GM12878 (cell line): Measurements from ENCODE around the gene C19orf47. TPM values are rescaled to one million over a fixed set of nuclear protein-coding genes. Genes with fewer than 3 reads are reported as not detected.

Source experiments
- ATAC-seq: fragments of 200-7000 bp; cut with Tn5 transposase; 3 replicates; pipeline ENCODE4 v1.9.1; 2020; ENCODE audit warnings: mild to moderate bottlenecking, moderate library complexity
- BruUV-seq: library from RNA; stranded (reverse); fragments of 400-500 nt; replicated peaks from 2 replicates; lab custom pipeline; 2021; lab: Mats Ljungman, UMichigan
- CTCF ChIA-PET: fragments of 300-600 bp; sonication (Branson Sonifier 250); formaldehyde crosslinking; extraction: SDS; loops from one replicate; lab custom pipeline; 2021; ENCODE audit warnings: inconsistent platforms; lab: Yijun Ruan, JAX
- POLR2A ChIA-PET: fragments of 350-600 bp; formaldehyde crosslinking; extraction: SDS; loops from one replicate; lab custom pipeline; 2021; ENCODE audit warnings: inconsistent platforms; lab: Charles Lee
- RAD21 ChIA-PET: fragments of 300-600 bp; sonication (Branson Sonifier 250); formaldehyde crosslinking; loops from one replicate; lab custom pipeline; 2023; ENCODE audit warnings: antibody characterized with exemption; ENCODE audit not compliant: unreplicated experiment; lab: Charles Lee
- SMC1A ChIA-PET: fragments of 300-600 bp; sonication (Branson Sonifier 250); formaldehyde crosslinking; loops from one replicate; lab custom pipeline; 2023; ENCODE audit not compliant: unreplicated experiment, uncharacterized antibody; lab: Charles Lee
- DNase-seq: peaks from one replicate; pipeline ENCODE4 v3.0.0-alpha.2; 2011; ENCODE audit warnings: low read depth, low spot score
- FAIRE-seq: peaks from 3 replicates; lab custom pipeline; 2011; peaks lifted over from hg19 to GRCh38; lab: Jason Lieb, UNC
- H2AFZ ChIP-seq: 2 replicates; pipeline ENCODE4 v1.6.0; 2011; ENCODE audit warnings: low read depth, low read length, control low read depth; ENCODE audit not compliant: control insufficient read depth
- H3K27ac ChIP-seq: 2 replicates; pipeline ENCODE4 v1.5.1; 2011; ENCODE audit warnings: control low read depth; ENCODE audit not compliant: control insufficient read depth, insufficient read depth
- H3K27me3 ChIP-seq, 2 experiments: replicated peaks in 1 of 2; 2 replicates each; pipeline versions ENCODE4 v1.6.0 to v1.6.1; 2011; ENCODE audit warnings: low read length in 1 of 2; ENCODE audit not compliant: control insufficient read depth in 2 of 2, insufficient read depth in 2 of 2
- H3K36me3 ChIP-seq, 2 experiments: 2 replicates each; pipeline ENCODE4 v1.5.1; 2011; ENCODE audit warnings: low read length in 1 of 2; ENCODE audit not compliant: control insufficient read depth in 2 of 2, insufficient read depth in 2 of 2
- H3K4me1 ChIP-seq: 2 replicates; pipeline ENCODE4 v1.6.1; 2011; ENCODE audit warnings: mild to moderate bottlenecking, low read length, moderate library complexity, mixed read lengths; ENCODE audit not compliant: control insufficient read depth, insufficient read depth
- H3K4me2 ChIP-seq: 2 replicates; pipeline ENCODE4 v1.6.0; 2011; ENCODE audit warnings: control low read depth; ENCODE audit not compliant: control insufficient read depth, insufficient read depth
- H3K4me3 ChIP-seq: fragments of 200-600 bp; sonication (generic); 2 replicates; pipeline ENCODE4 v1.5.1; 2016
- H3K79me2 ChIP-seq: 2 replicates; pipeline ENCODE4 v1.6.0; 2011; ENCODE audit warnings: low read length; ENCODE audit not compliant: control insufficient read depth, insufficient read depth
- H3K9ac ChIP-seq: 2 replicates; pipeline ENCODE4 v1.8.0; 2011; ENCODE audit warnings: low read length, control low read depth, mixed read lengths; ENCODE audit not compliant: control insufficient read depth, insufficient read depth
- H3K9me3 ChIP-seq: replicated peaks from 3 replicates; pipeline ENCODE4 v1.5.1; 2011; ENCODE audit warnings: mild to moderate bottlenecking, low read length; ENCODE audit not compliant: control insufficient read depth, insufficient read depth
- H4K20me1 ChIP-seq: 2 replicates; pipeline ENCODE4 v1.6.0; 2011; ENCODE audit not compliant: control insufficient read depth, insufficient read depth
- IRF5 ChIP-seq: fragments of 450-650 bp; IDR thresholded peaks from 2 replicates; pipeline ENCODE4 v1.6.1; 2017; ENCODE audit warnings: borderline replicate concordance
- NFIC ChIP-seq: IDR thresholded peaks from 2 replicates; pipeline ENCODE4 v1.6.1; 2012; ENCODE audit warnings: low read depth, mild to moderate bottlenecking, inconsistent platforms, low read length, moderate library complexity
- NFYA ChIP-seq: IDR thresholded peaks from 2 replicates; pipeline ENCODE4 v1.6.1; 2011; ENCODE audit warnings: low read depth, mild to moderate bottlenecking, low read length, improper control_type of control experiment, borderline replicate concordance
- PBX3 ChIP-seq: IDR thresholded peaks from 2 replicates; pipeline ENCODE4 v1.6.1; 2011; ENCODE audit warnings: mild to moderate bottlenecking, low read depth, low read length, moderate library complexity; ENCODE audit not compliant: insufficient replicate concordance
- RAD21 ChIP-seq: IDR thresholded peaks from 2 replicates; pipeline ENCODE4 v1.6.1; 2011; ENCODE audit warnings: mild to moderate bottlenecking, low read depth, low read length, moderate library complexity; ENCODE audit not compliant: insufficient read depth
- TAF1 ChIP-seq: IDR thresholded peaks from 2 replicates; pipeline ENCODE4 v1.6.1; 2011; ENCODE audit warnings: mild to moderate bottlenecking, low read depth, low read length, borderline replicate concordance
- ZBTB11 ChIP-seq: fragments of 450-650 bp; formaldehyde crosslinking; IDR thresholded peaks from 2 replicates; pipeline ENCODE4 v1.5.0; 2022; ENCODE audit warnings: mild to moderate bottlenecking, missing genetic modification characterization
- ZNF24 ChIP-seq: fragments of 450-650 bp; IDR thresholded peaks from 2 replicates; pipeline ENCODE4 v1.6.1; 2017; ENCODE audit warnings: antibody characterized with exemption, mild to moderate bottlenecking
- WGBS: methylation state at CpG from one replicate; pipeline ENCODE4 v1.1.6; 2016; ENCODE audit warnings: low lambda C conversion rate; ENCODE audit not compliant: insufficient replicate concordance, insufficient coverage; ENCODE audit errors: missing lambda C conversion rate; 5-methylcytosine and 5-hydroxymethylcytosine counted together
- in situ Hi-C: fragments of 300-500 bp; cut with MboI; formaldehyde crosslinking; loops from 9 replicates; pipeline ENCODE4 v1.14.3; 2018; ENCODE audit warnings: mixed read lengths
- intact Hi-C: fragments of 100-400 bp; cut with micrococcal nuclease; formaldehyde crosslinking; loops from one replicate; pipeline ENCODE4 v1.14.2; 2022; ENCODE audit not compliant: unreplicated experiment
- polyA plus RNA-seq, 11 experiments: library from polyadenylated mRNA; depleted of rRNA in 4 of 11; unstranded in 6 of 11; stranded (reverse) in 5 of 11; fragments of >200 nt; fragmentation: Nextera tagmentation in 4 of 11; fragmentation: Illumina TruSeq in 1 of 11; extraction: Ambion mirVana in 4 of 11; extraction: Trizol in 1 of 11; gene quantifications; 1 replicate in 1 of 11; 2 replicates in 10 of 11; pipeline versions ENCODE4 v1.2.1 to v1.2.3, GENCODE V29; 2011 to 2016; ENCODE audit warnings: inconsistent platforms in 2 of 11, missing spikeins in 2 of 11, low read depth in 1 of 11
- total RNA-seq, 4 experiments: library from RNA; depleted of rRNA in 3 of 4; stranded (reverse); fragments of >200 nt in 3 of 4; fragmentation: Illumina TruSeq in 1 of 4; extraction: Trizol in 1 of 4; gene quantifications; 2 replicates each; pipeline versions ENCODE4 v1.2.1 to v1.2.3, GENCODE V29; 2013 to 2021

C19orf47 gene
- total and polyA plus RNA-seq, 10 of the 15 experiments (the other 5 are each of a cell fraction or from before 2014, with no cell fraction given) = 0.11 to 29.1 (median 20.2) TPM

- SMC1A ChIA-PET = interaction anchor here (1.0 kb wide), 1 partner anchor 92 kb away, joined by 3 read pairs; no protein-coding TSS in a partner anchor
- intact Hi-C loops = no loop called here
- TF ChIP-seq NFIC = no peak
- no peak for TF ChIP-seq ZNF24
- TF ChIP-seq, all 136 proteins: peak for 0
- Histone ChIP-seq H3K9ac (peak overlapping the region; percentile 87; the same call in 1 of the 2 replicates), H4K20me1 (peaks cover 2% of the 10 kb centered on the region), H3K27me3 (no peaks in the 10 kb centered on the region), H2AFZ (no peak overlapping the region), H3K4me3 (peak overlapping the region; percentile 99; the same call in 1 of the 2 replicates), H3K4me2 (peak overlapping the region; percentile 62), H3K36me3 (peaks cover 0 to 7% of the 10 kb centered on the region in 2 experiments; a peak in 3 of 4 replicates), H3K27ac (0 out of 2 replicates have a peak overlapping the region, but pooled peaks have one; percentile 91), H3K9me3 (no peaks in the 10 kb centered on the region), H3K79me2 (peaks cover 72% of the 10 kb centered on the region), H3K4me1 (peaks cover 24% of the 10 kb centered on the region)
- RAD21 ChIA-PET = interaction anchor here (1.1 to 1.3 kb wide), 2 partner anchors 89 to 139 kb away, joined by 3 to 4 read pairs; no protein-coding TSS in a partner anchor
- no TSS peak for BruUV-seq
- DNase-seq = no peak
- POLR2A ChIA-PET = interaction anchor here (1.0 to 2.6 kb wide), 3 partner anchors 8 to 161 kb away, joined by 3 to 15 read pairs (median 3); no protein-coding TSS in a partner anchor
- 62% methylated on average over 4 of the region's 4 CpGs for WGBS
- no peak for FAIRE-seq
- no peak for ATAC-seq
- CTCF ChIA-PET = interaction anchor here (1.2 to 2.3 kb wide), 3 partner anchors 91 to 181 kb away, joined by 3 to 10 read pairs (median 6); no protein-coding TSS in a partner anchor
- in situ Hi-C loops = no loop called here
Measured at GRCh38 chr19:40282920-40283319, 65.3 kb downstream of the C19orf47 start.

DNA sequence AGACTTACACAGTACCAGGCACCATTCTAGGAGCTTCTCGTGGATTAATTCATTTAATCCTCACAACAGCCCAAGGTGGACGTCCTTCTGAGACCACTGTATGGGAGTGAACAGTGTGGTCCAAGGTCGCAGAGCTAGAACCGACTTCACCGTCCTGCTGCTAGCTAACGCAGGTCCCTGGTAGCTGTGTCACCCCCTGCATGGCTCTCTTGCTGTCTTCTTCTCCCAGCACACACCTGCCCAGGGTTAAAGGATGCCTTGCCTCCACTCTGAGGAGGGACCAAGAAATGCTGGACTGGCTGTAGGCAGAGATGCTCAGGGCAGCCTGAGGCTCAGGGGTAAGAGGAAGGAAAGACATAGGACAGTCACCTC, 66.0 kb downstream of the C19orf47 start:
- no peak for DNase-seq
- ChIA-PET SMC1A (interaction anchor here (0.5 to 1.1 kb wide), 3 partner anchors 23 to 223 kb away, joined by 3 read pairs; no protein-coding TSS in a partner anchor), POLR2A (interaction anchor here (1.0 to 2.6 kb wide), 3 partner anchors 8 to 161 kb away, joined by 3 to 15 read pairs (median 3); no protein-coding TSS in a partner anchor), CTCF (interaction anchor here (0.7 to 2.3 kb wide), 3 partner anchors 23 to 182 kb away, joined by 3 to 10 read pairs (median 6); no protein-coding TSS in a partner anchor), RAD21 (interaction anchor here (1.1 to 1.3 kb wide), 2 partner anchors 117 to 138 kb away, joined by 3 to 6 read pairs; no protein-coding TSS in a partner anchor)
- Histone ChIP-seq H2AFZ (no peak overlapping the region), H3K4me1 (peaks cover 24% of the 10 kb centered on the region), H3K36me3 (peaks cover 0 to 7% of the 10 kb centered on the region in 2 experiments; a peak in 3 of 4 replicates), H3K4me3 (0 out of 2 replicates have a peak overlapping the region, but pooled peaks have one; percentile 2), H3K9me3 (no peaks in the 10 kb centered on the region), H3K9ac (no peak overlapping the region), H3K27me3 (no peaks in the 10 kb centered on the region), H3K27ac (no peak overlapping the region), H3K4me2 (peak overlapping the region; percentile 28; the same call in 1 of the 2 replicates), H3K79me2 (peaks cover 76% of the 10 kb centered on the region), H4K20me1 (peaks cover 2% of the 10 kb centered on the region)
- whole genome bisulfite sequencing = over 99% methylated on average over 6 of the region's 6 CpGs
- in situ Hi-C loops = no loop called here
- no peak for FAIRE-seq
- intact Hi-C loops = no loop called here
- no peak for ATAC-seq
- no TSS peak for BruUV-seq
- TF ChIP-seq NFYA = no peak
- TF ChIP-seq TAF1 = no peak
- TF ChIP-seq RAD21 = no peak
- no peak for TF ChIP-seq ZBTB11 (CRISPR knock-in tag)
- no peak for TF ChIP-seq PBX3
- no peak for TF ChIP-seq IRF5
